ENCODE data around the gene COL5A3. TPM values are rescaled to one million over a fixed set of nuclear protein-coding genes. Genes with fewer than 3 reads are reported as not detected.
"Not testable (repeated sequence)": the region's sequence is repeated elsewhere in the genome, so short reads cannot be mapped to it uniquely, and the experiment has no call there.

COL5A3 gene
- total RNA-seq, 2 donors from 2014 or later, result 2.4 to 5.5 TPM

GRCh38 chr19:9956956-9957355, 53.3 kb downstream of the COL5A3 start:
- DNase-seq, result no peak
- TF ChIP-seq CTCF (IDR thresholded peaks at IDR 0.05), result no peak
- intact Hi-C loops (cut with DNase I), result no loop called here
- Histone ChIP-seq H3K4me3 (no peak overlapping the region), H3K27ac (no peak overlapping the region), H3K4me1 (no peaks in the 10 kb centered on the region), H3K27me3 (no peaks in the 10 kb centered on the region), H3K9me3 (no peaks in the 10 kb centered on the region), H3K36me3 (no peaks in the 10 kb centered on the region), H3K9ac (ENCODE audit: low read depth in 2 of 2, low read length in 2 of 2) (no peak overlapping the region)

- Histone ChIP-seq H3K36me3 (no peaks in the 10 kb centered on the region), H3K9me3 (no peaks in the 10 kb centered on the region), H3K4me3 (no peak overlapping the region), H3K4me1 (no peaks in the 10 kb centered on the region), H3K27me3 (no peaks in the 10 kb centered on the region), H3K27ac (no peak overlapping the region), H3K9ac (ENCODE audit: low read depth in 2 of 2, low read length in 2 of 2) (no peak overlapping the region)
- DNase-seq, result no peak
- intact Hi-C loops (cut with DNase I), result no loop called here
- no peak for TF ChIP-seq CTCF (IDR thresholded peaks at IDR 0.05)
Measured at GRCh38 chr19:9953802-9954542, 56.3 kb downstream of the COL5A3 start.

GRCh38 chr19:9952276-9952675, 58.0 kb downstream of the COL5A3 start:
- Histone ChIP-seq H3K27me3 (no peaks in the 10 kb centered on the region), H3K27ac (no peak overlapping the region), H3K9ac (ENCODE audit: low read depth in 2 of 2, low read length in 2 of 2) (no peak overlapping the region), H3K36me3 (no peaks in the 10 kb centered on the region), H3K4me3 (no peak overlapping the region), H3K4me1 (no peaks in the 10 kb centered on the region), H3K9me3 (no peaks in the 10 kb centered on the region)
- intact Hi-C loops (cut with DNase I), result no loop called here
- TF ChIP-seq CTCF (IDR thresholded peaks at IDR 0.05), result no peak
- no peak for DNase-seq

- no peaks in the 10 kb centered on the region for H3K27me3 ChIP-seq
- no peaks in the 10 kb centered on the region for H3K9me3 ChIP-seq
- no peak for TF ChIP-seq CTCF (IDR thresholded peaks at IDR 0.05)
- H3K9ac ChIP-seq (ENCODE audit: low read depth in 2 of 2, low read length in 2 of 2), result no peak overlapping the region
- no peak overlapping the region for H3K4me3 ChIP-seq
- intact Hi-C loops (cut with DNase I), result no loop called here
- no peak overlapping the region for H3K27ac ChIP-seq
- H3K36me3 ChIP-seq, result no peaks in the 10 kb centered on the region
- DNase-seq, result no peak
- no peaks in the 10 kb centered on the region for H3K4me1 ChIP-seq
Measured at GRCh38 chr19:9947441-9947840, 62.9 kb downstream of the COL5A3 start.

GRCh38 chr19:9946528-9947125, 63.7 kb downstream of the COL5A3 start:
- H3K9ac ChIP-seq (ENCODE audit: low read depth in 2 of 2, low read length in 2 of 2); H3K27me3 ChIP-seq; H3K36me3 ChIP-seq; H3K27ac ChIP-seq; H3K4me3 ChIP-seq; H3K4me1 ChIP-seq; H3K9me3 ChIP-seq; intact Hi-C loops (cut with DNase I); DNase-seq: not testable (repeated sequence)

GRCh38 chr19:9945319-9945966, 64.9 kb downstream of the COL5A3 start:
- no peak overlapping the region for H3K4me3 ChIP-seq

More at GRCh38 chr19:9945319-9945966, 64.9 kb downstream of the COL5A3 start:
- intact Hi-C loops (cut with DNase I), result no loop called here
- no peaks in the 10 kb centered on the region for H3K36me3 ChIP-seq
- H3K9me3 ChIP-seq, result no peaks in the 10 kb centered on the region
- TF ChIP-seq CTCF (IDR thresholded peaks at IDR 0.05), result no peak
- H3K27ac ChIP-seq, result peak overlapping the region; percentile 47
- DNase-seq, result peak; percentile 65
- no peaks in the 10 kb centered on the region for H3K27me3 ChIP-seq
- H3K4me1 ChIP-seq, result no peaks in the 10 kb centered on the region
- H3K9ac ChIP-seq (ENCODE audit: low read depth in 2 of 2, low read length in 2 of 2), result no peak overlapping the region
